Epidermal melanocyte (primary cell): ENCODE data around the gene TBKBP1.

ENCODE experiments used
- DNase-seq: peaks from one replicate; pipeline ENCODE4 v3.0.0; 2011; ENCODE audit warnings: low spot score; ENCODE audit not compliant: insufficient read length

The TBKBP1 gene

GRCh38 chr17:47698749-47699535, 5.0 kb downstream of the TBKBP1 start:
- DNase-seq, result peak; percentile 92

GRCh38 chr17:47699536-47699840, 5.5 kb downstream of the TBKBP1 start:
- no peak for DNase-seq

- DNase-seq, result no peak
Observed at GRCh38 chr17:47700471-47701449, 6.8 kb downstream of the TBKBP1 start.

- DNase-seq, result no peak
Observed at GRCh38 chr17:47701608-47702007, 7.6 kb downstream of the TBKBP1 start.

- no peak for DNase-seq
Observed at GRCh38 chr17:47702391-47702995, 8.5 kb downstream of the TBKBP1 start.

GRCh38 chr17:47703191-47703591, 9.2 kb downstream of the TBKBP1 start:
- DNase-seq, result no peak

GRCh38 chr17:47703671-47704070, 9.7 kb downstream of the TBKBP1 start:
- no peak for DNase-seq

GRCh38 chr17:47704116-47704515, 10.2 kb downstream of the TBKBP1 start:
- DNase-seq, result no peak

- no peak for DNase-seq
Observed at GRCh38 chr17:47704736-47705135, 10.8 kb downstream of the TBKBP1 start.

- DNase-seq, result no peak
Observed at GRCh38 chr17:47705536-47706530, 11.9 kb downstream of the TBKBP1 start.

GRCh38 chr17:47707056-47707804, 13.3 kb downstream of the TBKBP1 start:
- DNase-seq, result peak; percentile 97

GRCh38 chr17:47707884-47708283, 13.9 kb downstream of the TBKBP1 start:
- no peak for DNase-seq

- DNase-seq, result no peak
Observed at GRCh38 chr17:47708312-47708863, 14.4 kb downstream of the TBKBP1 start.

- no peak for DNase-seq
Observed at GRCh38 chr17:47708864-47709541, 15.0 kb downstream of the TBKBP1 start.

- no peak for DNase-seq
Observed at GRCh38 chr17:47709594-47709993, 15.6 kb downstream of the TBKBP1 start.

GRCh38 chr17:47711366-47712099, 17.6 kb downstream of the TBKBP1 start:
- no peak for DNase-seq

- no peak for DNase-seq
Observed at GRCh38 chr17:47712330-47713023, 18.5 kb downstream of the TBKBP1 start.
